ENCODE measurements around the gene OR2A42.
"Not testable (repeated sequence)": the region's sequence is repeated elsewhere in the genome, so short reads cannot be mapped to it uniquely, and the experiment has no call there.

OR2A42 gene

DNA sequence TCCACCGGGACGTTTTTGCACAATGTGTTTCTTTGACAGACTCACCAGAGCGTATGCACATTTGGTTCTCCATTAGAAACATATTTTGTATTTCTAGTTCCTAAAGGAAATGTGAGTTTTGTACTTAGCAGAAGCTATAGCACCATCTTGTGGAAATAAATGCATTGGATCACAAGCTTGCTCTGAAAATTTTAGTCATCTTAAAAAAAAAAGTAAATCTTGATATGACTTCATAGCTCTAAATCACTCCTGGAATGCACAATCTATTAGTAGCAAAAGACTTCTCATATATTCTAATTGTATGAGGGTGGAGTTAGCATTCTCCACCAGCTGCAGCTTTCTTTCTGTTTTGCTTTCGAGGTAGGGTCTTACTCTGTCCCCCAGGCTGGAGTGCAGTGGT is 20.3 kb downstream of the OR2A42 start:
- DNase-seq, result not testable (repeated sequence)

DNA sequence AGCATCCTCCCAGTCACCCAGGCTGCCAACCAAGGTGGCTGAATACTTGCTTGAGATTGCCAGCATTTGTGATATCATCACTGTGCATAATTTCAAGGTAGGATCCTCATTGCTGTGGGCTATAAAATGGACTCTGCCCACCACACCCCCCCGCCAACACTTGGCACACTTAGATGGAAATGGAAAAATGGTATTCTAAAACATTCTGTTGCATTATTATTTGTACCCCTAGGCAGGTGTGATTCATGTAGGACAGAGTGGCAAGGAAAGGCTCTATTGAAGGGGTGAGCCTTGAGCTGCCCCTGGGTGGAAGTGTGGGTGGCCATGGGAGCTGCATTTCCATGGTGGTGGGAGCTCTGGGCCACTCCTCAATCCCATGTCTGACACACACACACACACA is 20.8 kb downstream of the OR2A42 start:
- DNase-seq, result not testable (repeated sequence)

DNA sequence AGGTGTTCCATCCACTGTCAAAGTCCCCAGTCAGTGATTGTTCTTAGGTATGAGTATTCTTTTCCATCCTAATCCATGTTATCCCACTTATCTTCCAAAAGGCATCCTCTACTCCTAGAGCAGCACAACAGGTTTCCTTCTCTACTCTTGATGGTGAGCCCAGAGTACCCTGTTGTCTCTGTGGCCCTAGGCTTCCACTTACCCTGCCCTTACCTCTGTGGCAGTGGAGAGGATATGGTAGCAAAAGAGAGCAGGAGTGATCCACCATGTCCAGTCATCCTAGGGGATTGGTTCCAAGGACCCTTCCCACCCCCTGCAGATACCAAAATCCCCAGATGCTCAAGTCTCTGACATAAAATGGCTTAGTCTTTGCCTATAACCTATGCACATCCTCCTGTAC is 22.2 kb downstream of the OR2A42 start:
- not testable (repeated sequence) for DNase-seq

- DNase-seq, result not testable (repeated sequence)
These were observed 34.1 kb downstream of the OR2A42 start for GRCh38 chr7:144205306-144205705.

DNA sequence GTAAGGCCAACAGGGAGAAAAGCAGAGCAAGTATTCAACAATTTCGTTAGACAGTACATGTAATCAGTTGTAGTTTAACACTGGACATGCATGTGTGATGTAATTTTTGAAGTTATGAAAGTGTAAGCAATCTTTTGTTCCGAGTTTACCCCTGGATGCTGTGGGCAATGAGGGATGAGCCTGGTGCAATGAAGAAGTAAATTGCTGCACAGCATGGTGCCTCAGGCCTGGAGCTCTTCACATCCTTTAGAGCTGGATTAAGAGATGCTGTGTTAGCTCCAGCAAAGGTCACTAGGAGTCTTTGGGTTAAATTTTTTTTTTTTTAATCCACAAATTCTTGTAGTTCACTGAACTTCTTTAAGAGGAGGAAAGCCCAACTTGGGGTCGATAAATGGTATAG is 36.3 kb downstream of the OR2A42 start:
- DNase-seq, result not testable (repeated sequence)

GRCh38 chr7:144201978-144202377 is 37.4 kb downstream of the OR2A42 start:
- not testable (repeated sequence) for DNase-seq

DNA sequence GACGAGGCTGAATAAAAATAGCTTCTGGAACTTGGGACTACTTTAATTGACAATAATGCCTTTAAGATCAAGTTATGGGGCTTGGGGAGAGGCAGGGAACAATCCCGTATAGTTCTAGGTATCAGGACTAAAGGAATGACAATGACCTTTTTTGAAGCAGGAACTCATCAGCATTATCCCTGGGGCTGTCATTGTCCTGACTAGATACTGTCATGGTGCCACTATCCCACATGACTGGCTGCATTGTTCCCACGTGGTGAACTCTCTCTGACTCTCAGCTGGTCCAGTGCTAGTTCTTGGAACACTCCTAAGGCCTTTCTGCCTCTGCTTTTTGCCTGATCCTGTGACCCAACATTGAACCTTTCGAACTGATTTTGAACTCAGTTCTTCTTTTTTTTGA is 40.5 kb downstream of the OR2A42 start:
- not testable (repeated sequence) for DNase-seq

- DNase-seq, result not testable (repeated sequence)
These were observed 44.1 kb downstream of the OR2A42 start, which contains the start of gene ARHGEF35 for GRCh38 chr7:144195212-144195872. ARHGEF35 (minus strand) TSS chr7:144195833; CDS start chr7:144188383, 7,450 bp downstream.

DNA sequence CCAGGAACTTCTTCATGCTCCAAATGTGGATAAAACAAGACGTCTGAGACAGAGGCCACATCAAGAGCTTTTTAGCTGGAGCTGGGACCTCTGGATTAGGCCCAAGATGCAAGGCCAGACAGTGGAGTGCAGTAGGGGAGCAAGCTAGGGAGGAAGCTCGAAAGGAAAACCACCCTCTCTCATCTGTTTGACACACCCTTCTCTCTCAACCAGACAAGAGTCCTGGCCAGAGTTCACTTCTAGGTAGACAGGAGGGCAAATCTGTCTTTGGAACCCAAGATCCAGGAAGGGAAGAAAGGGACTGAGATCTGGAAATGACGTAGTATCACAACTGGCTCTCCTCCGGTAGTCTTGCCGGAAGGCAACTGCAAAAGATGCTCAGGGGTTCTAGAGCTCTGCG is 45.0 kb downstream of the OR2A42 start:
- not testable (repeated sequence) for DNase-seq

DNA sequence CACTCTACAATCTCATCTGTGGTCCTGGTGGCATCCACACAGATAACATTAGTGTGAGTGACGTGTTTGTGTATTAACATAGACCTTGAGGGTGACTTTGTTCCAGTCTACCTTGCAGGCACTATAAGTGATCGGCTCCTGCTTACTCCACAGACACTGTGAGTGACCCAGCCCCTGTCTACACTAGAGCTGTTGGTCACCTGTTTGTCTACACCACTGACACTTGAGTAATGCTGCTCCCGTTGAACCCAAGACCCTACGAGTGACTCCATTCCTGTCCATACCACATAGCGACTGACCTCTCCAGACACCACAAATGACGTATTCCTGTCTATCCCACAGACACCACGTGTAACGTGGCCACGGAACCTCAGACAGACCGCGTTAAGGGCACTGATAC is 45.6 kb downstream of the OR2A42 start:
- DNase-seq, result not testable (repeated sequence)

- not testable (repeated sequence) for DNase-seq
These were observed 50.7 kb downstream of the OR2A42 start for GRCh38 chr7:144188578-144189171.

DNA sequence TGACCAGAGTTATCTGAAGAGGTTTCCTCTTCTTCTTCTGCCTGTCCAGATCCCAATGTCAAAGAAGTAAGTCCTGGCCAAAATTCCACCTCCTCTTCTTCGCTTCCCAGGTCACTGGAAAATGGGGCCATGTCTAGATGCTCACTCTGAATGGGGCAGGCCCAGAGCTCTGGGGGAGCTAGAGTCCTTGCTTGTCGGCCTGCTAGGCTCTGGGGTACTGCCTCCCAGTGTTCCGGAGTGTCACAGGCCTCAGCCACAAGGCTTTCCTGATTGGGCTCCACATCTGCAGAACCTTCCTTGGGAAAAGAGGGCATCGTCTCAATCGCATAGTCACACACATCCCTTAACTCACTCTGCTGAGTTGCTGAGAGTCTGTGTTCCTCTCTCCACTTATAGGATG is 51.6 kb downstream of the OR2A42 start:
- not testable (repeated sequence) for DNase-seq

DNA sequence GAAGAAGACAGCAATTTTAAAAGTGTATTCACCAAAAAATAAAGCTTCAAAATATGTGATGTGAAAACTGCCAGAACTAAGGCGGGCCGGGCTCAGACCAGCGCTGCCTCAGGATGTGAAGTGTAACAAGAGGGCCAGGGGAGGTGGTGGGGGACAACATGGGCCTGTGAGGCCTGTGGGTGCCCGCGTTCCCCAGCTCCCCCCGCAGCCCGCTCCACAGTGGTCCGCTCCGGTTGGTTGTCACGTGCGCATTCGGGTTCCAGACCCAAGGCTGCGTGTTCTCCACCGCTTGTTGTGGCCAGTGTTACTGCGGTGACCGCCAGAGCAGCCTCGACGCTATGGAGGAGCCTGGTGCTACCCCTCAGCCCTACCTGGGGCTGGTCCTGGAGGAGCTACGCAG is 56.2 kb downstream of the OR2A42 start, which contains the start of gene CTAGE4:
CTAGE4 (plus strand) TSS at position 301 of the 400 bp plus-strand sequence; CDS start at position 339, 38 bp downstream.
- not testable (repeated sequence) for DNase-seq

DNA sequence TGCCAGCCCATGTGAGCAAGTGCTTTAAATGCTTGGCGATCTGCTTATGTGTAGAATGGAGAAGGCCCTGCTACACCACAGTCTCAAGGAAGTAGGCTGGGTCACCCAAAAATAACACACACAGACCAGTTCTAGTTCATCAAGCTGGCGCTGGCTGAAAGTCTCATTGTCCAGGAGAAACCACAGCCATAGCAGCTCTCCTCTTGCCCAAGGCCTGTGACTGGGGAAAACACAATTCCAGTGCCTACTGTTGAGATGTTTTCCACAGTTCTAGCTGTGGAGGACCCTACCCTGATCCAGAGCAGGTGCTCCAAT is 60.3 kb downstream of the OR2A42 start:
- DNase-seq, result not testable (repeated sequence)

DNA sequence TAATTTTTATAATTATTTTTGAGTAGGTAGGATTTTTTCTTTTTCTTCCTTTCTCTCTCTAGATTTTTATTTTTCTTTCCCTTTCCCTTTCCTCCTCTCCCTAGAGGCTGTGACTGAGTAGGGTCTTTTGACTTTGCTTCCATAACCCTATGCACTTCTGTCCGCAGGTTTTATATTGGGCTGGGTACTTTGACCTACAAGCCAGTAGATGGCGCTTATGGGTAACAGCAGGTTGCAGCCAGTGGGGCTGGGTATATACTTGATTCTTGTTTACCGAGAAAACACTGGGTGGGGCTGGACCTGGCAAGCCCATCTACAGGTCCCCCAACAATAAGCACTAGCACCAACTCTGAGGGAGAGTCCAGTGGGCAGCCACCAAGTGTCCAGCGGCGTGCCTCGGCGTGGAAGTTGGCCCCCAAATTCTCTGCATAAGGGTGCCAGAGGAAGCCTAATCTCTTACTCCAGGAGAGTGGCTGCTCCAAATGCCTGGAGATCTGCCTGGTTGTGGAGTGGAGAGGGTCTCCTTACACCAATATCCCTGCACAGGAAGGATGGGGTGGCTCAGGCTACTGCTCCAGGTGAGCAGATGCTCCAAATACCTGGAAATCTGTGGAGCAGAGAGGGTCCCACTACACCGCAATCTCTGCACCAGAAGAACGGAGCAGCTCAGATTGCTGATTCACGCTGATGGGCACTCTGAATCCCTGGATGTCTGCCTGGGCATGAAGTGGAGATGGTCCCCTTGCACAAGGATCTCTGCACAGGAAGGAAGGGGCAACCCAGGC is 60.8 kb downstream of the OR2A42 start:
- DNase-seq, result not testable (repeated sequence)

Data from NCI-H1092 (cell line).